GM19023 (cell line): ENCODE results near the gene RRN3.
"Not testable (repeated sequence)": the region's sequence is repeated elsewhere in the genome, so short reads cannot be mapped to it uniquely, and the experiment has no call there.

Experiments
- ATAC-seq: cut with Tn5 transposase; IDR thresholded peaks from one replicate; pipeline ENCODE4 v1.9.1; 2021; ENCODE audit warnings: mild to moderate bottlenecking, moderate library complexity; ENCODE audit not compliant: unreplicated experiment

RRN3 gene

GRCh38 chr16:15053904-15054303 lies 40.2 kb downstream of the RRN3 start:
- no peak for ATAC-seq

DNA sequence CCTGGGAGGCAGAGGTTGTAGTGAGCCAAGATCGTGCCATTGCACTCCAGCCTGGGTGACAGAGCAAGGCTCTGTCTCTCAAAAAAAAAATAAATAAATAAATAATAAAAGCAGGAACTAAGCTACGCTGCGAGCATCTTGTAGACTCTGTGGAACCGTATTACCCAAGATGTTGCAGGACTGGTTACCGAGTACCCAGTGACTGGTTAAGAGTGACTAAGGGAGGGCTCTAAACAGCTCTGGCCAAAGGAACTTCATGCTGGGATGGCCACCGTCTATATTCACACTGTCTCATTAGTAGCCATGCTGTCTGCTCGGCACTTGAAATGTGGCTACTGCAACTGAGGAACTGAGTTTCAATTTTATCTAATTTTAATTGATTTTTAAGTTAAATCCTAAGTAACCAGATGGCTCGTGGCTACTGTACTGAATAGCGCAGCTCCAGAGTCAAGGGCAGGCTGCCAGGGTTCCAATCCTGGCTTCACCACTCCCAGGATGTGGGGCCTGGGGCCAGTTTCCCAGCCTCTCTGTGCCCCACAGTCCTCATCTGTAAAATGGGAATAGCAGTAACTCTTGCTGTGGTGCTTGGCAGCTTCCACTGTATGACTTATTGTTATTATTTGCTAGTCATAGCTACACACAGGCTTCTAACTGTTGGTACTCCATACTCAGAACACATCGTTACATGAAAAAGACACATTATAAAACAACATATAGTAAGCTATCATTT lies 41.2 kb downstream of the RRN3 start:
- ATAC-seq: no peak

- no peak for ATAC-seq
Measured at GRCh38 chr16:15051387-15051951, 42.6 kb downstream of the RRN3 start.

GRCh38 chr16:15050440-15050839 lies 43.6 kb downstream of the RRN3 start:
- not testable (repeated sequence) for ATAC-seq

DNA sequence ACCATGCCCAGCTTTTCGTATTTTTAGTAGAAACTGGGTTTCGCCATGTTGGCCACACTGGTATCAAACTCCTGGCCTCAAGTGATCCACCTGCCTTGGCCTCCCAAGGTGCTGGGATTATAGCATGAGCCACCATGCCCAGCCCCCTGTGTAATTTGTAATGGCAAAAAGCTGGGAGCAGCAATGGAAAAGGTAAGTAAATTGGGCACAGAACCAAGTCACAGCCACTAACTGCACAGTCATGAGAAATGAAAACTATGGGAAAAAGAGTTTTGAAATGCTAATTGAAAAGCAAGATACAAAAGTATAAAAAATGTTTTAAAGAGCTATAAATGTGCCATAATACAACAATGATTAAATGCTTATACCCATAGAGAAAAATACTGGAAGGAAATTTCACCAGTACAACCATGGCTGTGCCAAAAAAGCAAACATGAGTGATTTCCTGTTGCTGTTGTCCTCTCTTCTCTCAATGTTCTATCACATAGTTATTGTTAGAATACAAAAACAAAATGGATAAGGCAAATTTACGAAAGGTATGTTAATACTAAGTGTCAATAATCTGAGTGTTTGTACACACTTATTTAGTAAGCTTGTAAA lies 44.4 kb downstream of the RRN3 start:
- no peak for ATAC-seq

DNA sequence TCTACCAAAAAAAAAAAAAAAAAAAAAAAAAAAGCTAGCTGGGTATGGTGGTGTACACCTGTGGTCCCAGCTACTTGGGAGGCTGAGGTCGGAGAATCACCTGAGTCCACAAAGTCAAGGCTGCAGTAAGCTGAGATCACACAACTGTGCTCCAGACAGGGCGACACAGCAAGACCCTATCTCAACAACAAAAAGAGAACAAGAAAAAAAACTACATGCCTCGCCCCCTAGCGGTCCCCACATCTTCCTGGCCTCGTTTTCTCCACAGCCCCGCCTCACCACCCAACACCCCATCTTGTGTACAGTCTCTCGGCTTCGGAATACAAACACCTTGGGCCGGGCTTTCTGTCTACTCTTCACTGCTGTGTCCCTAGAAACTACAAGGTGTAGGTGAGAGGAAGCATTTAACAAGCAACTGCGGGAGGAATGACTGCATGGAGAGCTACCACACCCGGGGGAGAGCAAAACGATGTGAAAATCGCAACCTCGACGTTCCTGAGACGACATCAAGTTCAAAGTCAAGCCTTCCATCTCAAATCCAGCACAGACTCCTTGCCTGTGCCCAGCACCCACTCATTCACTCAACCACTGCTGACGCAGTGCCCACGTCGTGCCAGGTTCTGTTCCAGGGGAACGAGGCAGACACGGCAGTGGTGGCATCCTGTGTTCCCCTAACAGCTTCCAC lies 47.2 kb downstream of the RRN3 start:
- no peak for ATAC-seq

GRCh38 chr16:15045270-15045669 lies 48.8 kb downstream of the RRN3 start:
- ATAC-seq: not testable (repeated sequence)

GRCh38 chr16:15044286-15044685 lies 49.8 kb downstream of the RRN3 start:
- no peak for ATAC-seq

DNA sequence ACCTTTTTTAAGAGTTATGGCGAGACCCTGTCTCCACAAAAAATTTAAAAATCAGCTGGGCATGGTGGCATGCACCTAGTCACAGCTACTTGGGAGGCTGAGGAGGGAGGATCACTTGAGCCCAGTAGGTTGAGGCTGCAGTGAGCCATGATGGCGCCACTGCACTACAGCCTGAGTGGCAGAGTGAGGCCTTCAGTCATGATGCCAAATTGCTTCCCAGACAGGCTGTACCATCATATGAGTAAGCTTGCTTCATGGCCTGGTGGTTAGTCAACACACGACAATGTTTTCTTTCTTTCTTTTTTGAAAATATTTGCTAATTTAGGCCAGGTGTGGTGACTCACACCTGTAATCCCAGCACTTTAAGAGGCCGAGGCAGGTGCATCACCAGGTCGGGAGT lies 50.7 kb downstream of the RRN3 start:
- ATAC-seq: no peak

GRCh38 chr16:15041271-15042004 lies 52.6 kb downstream of the RRN3 start:
- ATAC-seq: no peak

DNA sequence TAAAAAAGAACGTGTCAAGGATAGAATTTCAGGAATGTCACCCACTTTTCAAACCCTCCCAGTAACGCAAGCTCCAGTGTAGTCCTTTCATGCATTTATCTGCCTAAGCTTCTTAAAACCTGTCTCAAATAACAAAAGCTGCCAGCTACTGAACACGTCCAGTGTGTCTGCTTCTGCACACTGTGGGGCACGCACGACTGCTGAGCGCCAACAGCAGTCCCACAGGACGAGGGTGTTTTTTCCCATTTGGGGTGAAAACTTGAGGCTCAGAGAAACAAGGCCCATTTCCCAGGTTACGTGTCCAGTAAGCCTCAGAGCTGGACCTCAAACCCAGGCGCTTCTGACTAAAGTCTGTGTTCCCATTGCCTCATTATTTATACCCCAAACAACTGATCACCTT lies 55.4 kb downstream of the RRN3 start:
- ATAC-seq: no peak

GRCh38 chr16:15037745-15038144 lies 56.3 kb downstream of the RRN3 start:
- ATAC-seq: no peak

DNA sequence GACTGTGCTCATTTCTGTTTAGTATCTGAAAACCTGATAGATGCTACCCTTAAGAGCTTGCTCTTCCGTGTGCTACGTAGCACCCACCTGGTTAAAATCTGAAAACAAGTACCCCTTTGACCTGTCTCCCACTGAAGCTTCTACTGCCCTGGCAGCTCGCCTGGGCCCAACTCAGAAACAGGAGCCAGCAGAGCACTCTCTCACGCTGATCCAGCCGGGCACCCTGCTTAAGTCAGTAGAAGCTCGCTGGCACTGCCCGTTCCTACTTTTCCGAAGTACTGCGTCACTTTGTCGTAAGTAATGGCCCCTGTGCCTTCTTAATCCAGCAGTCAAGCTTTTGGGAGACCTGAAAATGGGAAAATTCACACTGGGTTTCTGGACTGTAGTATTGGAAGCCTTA lies 57.1 kb downstream of the RRN3 start:
- no peak for ATAC-seq

GRCh38 chr16:15035163-15035729 lies 58.8 kb downstream of the RRN3 start:
- no peak for ATAC-seq

DNA sequence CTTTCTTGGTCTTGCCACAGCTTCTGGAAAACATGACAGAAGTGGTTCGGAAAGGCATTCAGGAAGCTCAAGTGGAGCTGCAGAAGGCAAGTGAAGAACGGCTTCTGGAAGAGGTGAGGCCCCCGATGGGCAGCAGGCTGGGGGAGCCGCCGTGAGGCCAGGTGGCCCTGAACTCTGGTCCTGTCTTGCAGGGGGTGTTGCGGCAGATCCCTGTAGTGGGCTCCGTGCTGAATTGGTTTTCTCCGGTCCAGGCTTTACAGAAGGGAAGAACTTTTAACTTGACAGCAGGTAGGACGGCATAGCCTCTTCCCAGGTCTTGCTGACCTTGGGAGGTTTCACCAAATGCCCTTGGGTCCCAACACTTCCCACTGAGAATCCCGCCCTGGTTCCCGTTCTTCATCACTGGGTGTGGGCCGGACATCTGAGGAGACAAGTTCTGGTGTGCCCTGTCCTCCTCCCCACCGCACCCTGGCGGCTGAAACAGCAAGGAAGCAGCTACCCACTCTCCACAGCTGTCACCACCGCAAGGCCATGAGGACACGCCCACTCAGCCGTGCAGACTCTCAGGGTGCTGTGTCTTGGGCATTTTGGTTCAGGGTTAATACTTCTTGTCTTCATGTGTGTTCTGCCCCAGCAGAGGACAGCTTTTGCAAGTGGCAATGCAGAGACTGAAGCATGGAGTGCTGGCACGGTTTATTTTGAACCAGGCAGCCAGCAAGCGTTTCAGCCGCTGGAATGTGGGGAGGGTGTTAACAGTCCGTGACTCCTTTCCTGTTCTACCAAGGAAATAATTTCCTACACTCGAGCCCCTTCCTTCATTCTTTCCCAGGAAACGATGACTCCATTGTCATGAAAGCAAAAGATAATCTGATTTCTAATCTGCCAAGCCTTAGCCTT lies 59.6 kb downstream of the RRN3 start:
- no peak for ATAC-seq

DNA sequence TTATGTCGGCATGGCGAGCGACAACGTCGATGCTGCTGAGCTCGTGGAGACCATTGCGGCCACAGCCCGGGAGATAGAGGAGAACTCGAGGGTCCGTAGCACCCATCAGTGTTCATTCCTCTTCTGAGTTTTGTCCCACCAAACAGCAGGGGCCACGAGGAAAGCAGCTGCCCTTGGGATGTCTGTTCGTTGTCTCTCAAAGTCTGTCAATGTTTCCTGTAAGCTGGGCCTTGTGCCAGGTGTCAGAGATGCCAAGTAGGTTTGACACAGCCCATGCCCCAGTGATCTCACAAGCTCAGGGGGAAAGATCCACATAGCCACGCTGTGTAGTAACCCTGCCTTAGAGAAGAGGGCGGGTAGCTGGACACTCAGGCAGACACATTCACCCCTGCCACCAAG lies 60.8 kb downstream of the RRN3 start:
- ATAC-seq: no peak

DNA sequence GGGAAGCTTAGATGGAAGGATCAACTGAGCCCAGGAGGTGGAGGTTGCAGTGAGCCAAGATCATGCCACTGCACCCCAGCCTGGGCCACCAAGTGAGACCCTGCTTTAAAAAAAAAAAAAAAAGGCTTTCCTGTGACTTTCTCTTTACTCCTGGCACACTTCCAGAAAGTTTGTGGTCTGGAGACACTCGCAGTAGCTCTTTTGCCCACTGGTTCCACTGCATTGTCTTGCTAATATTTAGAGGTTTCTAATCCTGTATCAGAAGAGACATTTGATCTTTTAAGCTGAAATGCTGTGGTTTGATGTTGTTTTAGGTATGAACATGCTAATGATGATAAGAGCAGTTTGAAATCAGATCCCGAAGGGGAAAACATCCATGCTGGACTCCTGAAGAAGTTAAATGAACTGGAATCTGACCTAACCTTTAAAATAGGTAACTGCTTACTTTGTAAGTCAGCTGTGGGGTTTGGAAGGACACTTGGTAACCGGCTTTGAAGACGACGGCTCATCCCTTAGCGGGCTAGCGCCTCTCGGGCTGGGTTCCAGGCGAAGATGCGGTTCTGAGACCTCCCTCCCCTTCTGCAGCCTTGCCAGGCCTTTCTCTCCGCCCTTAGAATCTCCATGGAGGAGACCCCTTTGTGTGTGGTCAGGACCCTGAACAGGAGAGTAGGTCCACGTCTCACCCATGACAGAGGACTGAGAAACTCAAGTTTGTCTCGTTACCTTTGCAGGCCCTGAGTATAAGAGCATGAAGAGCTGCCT lies 61.3 kb downstream of the RRN3 start:
- no peak for ATAC-seq

DNA sequence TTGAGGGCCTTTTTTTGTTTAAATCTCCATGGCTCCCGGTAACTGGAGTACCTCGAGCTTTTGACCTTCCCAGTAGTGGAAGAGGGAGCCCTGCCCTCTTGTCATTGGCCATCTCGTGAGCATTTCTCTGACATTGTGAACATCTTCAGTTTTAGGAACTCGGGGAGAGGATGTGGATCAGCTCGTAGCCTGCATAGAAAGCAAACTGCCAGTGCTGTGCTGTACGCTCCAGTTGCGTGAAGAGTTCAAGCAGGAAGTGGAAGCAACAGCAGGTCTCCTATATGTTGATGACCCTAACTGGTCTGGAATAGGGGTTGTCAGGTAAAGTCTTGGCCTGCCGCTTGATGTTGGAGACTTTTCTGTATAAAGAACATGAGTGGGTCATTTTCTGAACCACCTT lies 62.5 kb downstream of the RRN3 start:
- no peak for ATAC-seq

DNA sequence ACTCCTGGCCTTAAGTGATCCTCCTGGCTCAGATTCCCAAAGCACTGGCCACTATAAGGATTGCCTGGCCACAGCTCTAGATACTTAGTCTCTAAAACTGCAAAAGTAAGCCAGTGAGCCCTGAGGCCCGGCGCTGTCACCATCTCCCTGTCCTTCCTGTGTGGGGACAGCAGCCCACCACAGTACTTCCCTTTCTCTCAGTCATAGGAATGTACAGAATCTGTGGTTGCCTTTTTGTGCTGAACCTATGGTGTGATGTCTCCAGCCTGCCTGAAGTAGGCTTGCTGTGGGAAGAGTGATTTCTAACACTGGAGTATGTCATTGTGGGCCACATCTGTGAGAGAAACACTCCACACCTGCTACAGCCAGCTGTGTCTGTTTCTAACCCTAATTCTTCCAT lies 62.9 kb downstream of the RRN3 start:
- ATAC-seq: no peak
